ENCODE results near the gene LITAF. TPM values are rescaled to one million over a fixed set of nuclear protein-coding genes. Genes with fewer than 3 reads are reported as not detected.

Gene LITAF
- 39.4 and 48.8 TPM in 2 replicates for total RNA-seq

DNA sequence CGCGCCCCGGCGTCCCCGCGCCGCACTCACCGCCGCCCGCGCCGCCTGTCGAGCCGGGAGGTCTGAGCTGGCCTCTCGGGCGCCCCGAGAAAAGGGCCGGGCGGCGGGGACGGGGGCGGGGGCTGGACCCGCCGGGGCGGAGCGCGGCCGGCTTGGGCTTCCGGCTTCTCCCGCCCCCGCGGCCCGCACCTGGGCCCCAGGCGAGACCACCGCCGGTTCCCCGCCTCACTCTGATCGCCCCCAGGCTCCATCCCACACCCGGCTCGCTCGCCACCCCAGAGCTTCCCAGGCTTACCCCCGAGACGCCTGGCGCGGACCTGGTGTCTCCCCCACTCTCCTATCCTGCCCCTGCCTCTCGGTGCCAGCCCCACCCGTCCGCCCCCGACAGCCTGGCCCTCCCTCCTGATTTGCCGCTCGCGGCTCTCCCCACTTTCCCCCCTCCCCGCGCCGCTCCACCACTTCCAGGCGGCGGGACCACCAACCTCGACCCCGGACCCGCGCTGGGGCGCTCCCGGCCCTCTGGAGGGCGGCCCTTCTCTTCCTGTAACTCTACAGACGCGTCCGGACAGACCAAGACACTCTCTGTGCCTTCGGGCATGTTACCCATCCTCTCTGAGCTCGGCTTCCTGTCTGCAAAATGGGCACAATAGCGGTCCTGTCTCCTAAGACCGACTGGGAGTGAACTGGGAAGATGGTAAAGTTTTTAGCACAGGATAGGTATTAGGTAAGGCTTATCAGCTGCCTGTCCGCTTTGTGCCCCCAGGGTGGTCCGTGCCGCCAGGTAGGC, at the start of gene LITAF:
LITAF (minus strand) TSS at position 64 of the 787 bp plus-strand sequence. CDS start 30,189 bp downstream, outside the sequence.

Other genes with a start within 250 kb of the LITAF start
- gene RMI2, start 241.5 kb downstream of the LITAF start, total RNA-seq = 3.1 and 3.2 TPM in 2 replicates
- 10.1 and 12.6 TPM in 2 replicates for gene SNN, start 81.5 kb upstream of the LITAF start, total RNA-seq
- 34.2 and 36.3 TPM in 2 replicates for gene TXNDC11, start 155.9 kb upstream of the LITAF start, total RNA-seq
- 29.0 and 37.8 TPM in 2 replicates for gene ZC3H7A, start 210.3 kb upstream of the LITAF start, total RNA-seq

Measured in hair follicle dermal papilla cell (primary cell).